ENCODE measurements around the gene CFAP68. TPM values are rescaled to one million over a fixed set of nuclear protein-coding genes. Genes with fewer than 3 reads are reported as not detected.

Gene CFAP68
- total RNA-seq, 1 experiment from 2014 or later = 23.4 TPM

DNA sequence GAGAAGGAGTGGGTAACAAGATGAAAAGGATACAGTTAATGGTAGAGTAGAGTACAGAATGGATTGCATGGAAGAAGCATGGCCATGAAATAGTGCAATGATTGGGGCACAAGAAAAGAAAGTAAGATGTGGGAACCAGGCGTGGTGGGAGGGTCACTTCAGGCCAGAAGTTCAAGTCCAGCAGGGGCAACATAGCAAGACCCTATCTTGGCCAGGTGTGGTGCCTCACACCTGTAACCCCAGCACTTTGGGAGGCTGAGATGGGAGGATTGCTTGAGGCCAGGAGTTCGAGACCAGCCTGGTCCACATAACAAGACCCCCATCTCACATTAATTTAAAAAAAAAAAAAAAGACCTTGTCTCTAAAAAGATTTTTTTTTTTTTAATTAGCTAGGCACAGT, 38.0 kb downstream of the CFAP68 start:
- no peak overlapping the region for H2BK20ac ChIP-seq (ENCODE audit: low read depth, low read length, poor library complexity, severe bottlenecking)
- H2BK5ac ChIP-seq (ENCODE audit: insufficient read length, low read length) = no peak overlapping the region
- no peak overlapping the region for H4K5ac ChIP-seq (ENCODE audit: insufficient read length, low read depth, low read length)
- WGBS (ENCODE audit: extremely low coverage, insufficient read length, low lambda C conversion rate) = no CpG with 5 or more reads among the region's 2 CpGs
- Mint-ChIP-seq H3K4me3 (no peak overlapping the region), H3K27me3 (ENCODE audit: low read depth) (no peaks in the 10 kb centered on the region), H3K27ac (no peak overlapping the region), H3K36me3 (ENCODE audit: insufficient read depth in 1 of 3, low read depth in 3 of 3) (no peaks in the 10 kb centered on the region), H3K9me3 (no peaks in the 10 kb centered on the region), H3K4me1 (peaks cover 16 to 29% of the 10 kb centered on the region in 2 experiments)
- H4K91ac ChIP-seq (ENCODE audit: insufficient read length, low read depth, low read length) = no peak overlapping the region
- H3K56ac ChIP-seq (ENCODE audit: insufficient read length, low read depth, low read length) = no peak overlapping the region
- no peaks in the 10 kb centered on the region for H3K4me1 ChIP-seq (ENCODE audit: insufficient read depth, low read length)
- no peaks in the 10 kb centered on the region for H4K20me1 ChIP-seq (ENCODE audit: control insufficient read depth, insufficient read depth, insufficient read length)
- no peak overlapping the region for H2BK12ac ChIP-seq (ENCODE audit: insufficient read length, low read depth, low read length)
- no peaks in the 10 kb centered on the region for H3K79me2 ChIP-seq (ENCODE audit: insufficient read depth, low read length)
- no peak overlapping the region for H3K27ac ChIP-seq (ENCODE audit: insufficient read length, low read depth, low read length)
- no peak overlapping the region for H3K14ac ChIP-seq (ENCODE audit: insufficient read depth, low read length)
- H2AFZ ChIP-seq (ENCODE audit: low read length) = no peak overlapping the region
- H3K23me2 ChIP-seq (ENCODE audit: insufficient read length, low read depth, low read length, poor library complexity, severe bottlenecking) = no peaks in the 10 kb centered on the region
- no peak overlapping the region for H3K18ac ChIP-seq (ENCODE audit: insufficient read length, low read depth, low read length)
- no peaks in the 10 kb centered on the region for H3K79me1 ChIP-seq (ENCODE audit: insufficient read depth, low read depth, low read length, poor library complexity, severe bottlenecking)
- H3T11ph ChIP-seq (ENCODE audit: low read length) = no peak overlapping the region
- no peak overlapping the region for H2BK120ac ChIP-seq (ENCODE audit: low read depth, low read length, poor library complexity, severe bottlenecking)
- no peak overlapping the region for H2AK5ac ChIP-seq (ENCODE audit: insufficient read length, low read length)
- no peaks in the 10 kb centered on the region for H3K9me3 ChIP-seq (ENCODE audit: control insufficient read depth, low read depth, low read length)
- H3K4ac ChIP-seq (ENCODE audit: low read depth, low read length) = no peak overlapping the region
- H2BK15ac ChIP-seq (ENCODE audit: low read depth, low read length) = no peak overlapping the region
- no peaks in the 10 kb centered on the region for H3K27me3 ChIP-seq (ENCODE audit: insufficient read depth, low read length)
- no peak overlapping the region for H4K8ac ChIP-seq (replicated peaks; ENCODE audit: insufficient read length, low read depth, low read length)
- no peak overlapping the region for H3K4me2 ChIP-seq (ENCODE audit: insufficient read depth, insufficient read length, low read length)
- H3K23ac ChIP-seq (ENCODE audit: insufficient read length, low read depth, low read length) = no peak overlapping the region
- no peak for DNase-seq
- TF ChIP-seq, protein P1, sequence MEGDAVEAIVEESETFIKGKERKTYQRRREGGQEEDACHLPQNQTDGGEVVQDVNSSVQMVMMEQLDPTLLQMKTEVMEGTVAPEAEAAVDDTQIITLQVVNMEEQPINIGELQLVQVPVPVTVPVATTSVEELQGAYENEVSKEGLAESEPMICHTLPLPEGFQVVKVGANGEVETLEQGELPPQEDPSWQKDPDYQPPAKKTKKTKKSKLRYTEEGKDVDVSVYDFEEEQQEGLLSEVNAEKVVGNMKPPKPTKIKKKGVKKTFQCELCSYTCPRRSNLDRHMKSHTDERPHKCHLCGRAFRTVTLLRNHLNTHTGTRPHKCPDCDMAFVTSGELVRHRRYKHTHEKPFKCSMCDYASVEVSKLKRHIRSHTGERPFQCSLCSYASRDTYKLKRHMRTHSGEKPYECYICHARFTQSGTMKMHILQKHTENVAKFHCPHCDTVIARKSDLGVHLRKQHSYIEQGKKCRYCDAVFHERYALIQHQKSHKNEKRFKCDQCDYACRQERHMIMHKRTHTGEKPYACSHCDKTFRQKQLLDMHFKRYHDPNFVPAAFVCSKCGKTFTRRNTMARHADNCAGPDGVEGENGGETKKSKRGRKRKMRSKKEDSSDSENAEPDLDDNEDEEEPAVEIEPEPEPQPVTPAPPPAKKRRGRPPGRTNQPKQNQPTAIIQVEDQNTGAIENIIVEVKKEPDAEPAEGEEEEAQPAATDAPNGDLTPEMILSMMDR (conservative IDR thresholded peaks at IDR 0.05) = no peak
- no peak overlapping the region for H3K9ac ChIP-seq (ENCODE audit: extremely low read depth, insufficient read length, low read length)

All from H9 (cell line).